GM12865 (cell line): ENCODE measurements around the gene TMEM132C.

Experiments
- DNase-seq: peaks from one replicate; pipeline ENCODE4 v3.0.0; 2010; ENCODE audit warnings: low read depth
- H3K4me3 ChIP-seq: 2 replicates; pipeline ENCODE4 v1.5.1; 2011; ENCODE audit warnings: mild to moderate bottlenecking, low read depth, low read length, control low read depth
- TF ChIP-seq, protein P1 (sequence below): IDR thresholded peaks from 2 replicates; pipeline ENCODE4 v1.5.1; 2011; ENCODE audit warnings: low read length, control low read depth, low read depth, inconsistent platforms; ENCODE audit not compliant: insufficient read depth; ENCODE audit errors: missing control alignments

TMEM132C gene

DNA sequence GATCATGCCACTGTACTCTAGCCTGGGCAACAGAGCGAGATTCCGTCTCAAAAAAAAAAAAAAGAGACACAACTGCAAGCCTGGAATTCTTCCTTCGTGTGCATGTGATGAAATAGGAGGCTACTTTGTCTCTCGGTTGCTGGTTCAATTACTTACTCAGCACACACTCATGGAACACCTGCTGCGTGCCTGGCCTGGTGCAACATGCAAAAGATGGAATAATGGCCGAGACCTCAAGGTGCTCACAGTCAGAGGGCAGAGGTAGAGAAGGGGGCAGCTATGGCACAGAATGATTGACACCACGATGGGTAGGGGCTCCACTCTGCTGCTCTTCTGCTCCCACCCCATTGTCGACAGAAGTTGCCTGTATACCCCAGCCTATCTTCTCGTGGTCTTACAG, 444.5 kb downstream of the TMEM132C start:
- no peak for DNase-seq
- no peak overlapping the region for H3K4me3 ChIP-seq
- TF ChIP-seq, protein P1, sequence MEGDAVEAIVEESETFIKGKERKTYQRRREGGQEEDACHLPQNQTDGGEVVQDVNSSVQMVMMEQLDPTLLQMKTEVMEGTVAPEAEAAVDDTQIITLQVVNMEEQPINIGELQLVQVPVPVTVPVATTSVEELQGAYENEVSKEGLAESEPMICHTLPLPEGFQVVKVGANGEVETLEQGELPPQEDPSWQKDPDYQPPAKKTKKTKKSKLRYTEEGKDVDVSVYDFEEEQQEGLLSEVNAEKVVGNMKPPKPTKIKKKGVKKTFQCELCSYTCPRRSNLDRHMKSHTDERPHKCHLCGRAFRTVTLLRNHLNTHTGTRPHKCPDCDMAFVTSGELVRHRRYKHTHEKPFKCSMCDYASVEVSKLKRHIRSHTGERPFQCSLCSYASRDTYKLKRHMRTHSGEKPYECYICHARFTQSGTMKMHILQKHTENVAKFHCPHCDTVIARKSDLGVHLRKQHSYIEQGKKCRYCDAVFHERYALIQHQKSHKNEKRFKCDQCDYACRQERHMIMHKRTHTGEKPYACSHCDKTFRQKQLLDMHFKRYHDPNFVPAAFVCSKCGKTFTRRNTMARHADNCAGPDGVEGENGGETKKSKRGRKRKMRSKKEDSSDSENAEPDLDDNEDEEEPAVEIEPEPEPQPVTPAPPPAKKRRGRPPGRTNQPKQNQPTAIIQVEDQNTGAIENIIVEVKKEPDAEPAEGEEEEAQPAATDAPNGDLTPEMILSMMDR = no peak

DNA sequence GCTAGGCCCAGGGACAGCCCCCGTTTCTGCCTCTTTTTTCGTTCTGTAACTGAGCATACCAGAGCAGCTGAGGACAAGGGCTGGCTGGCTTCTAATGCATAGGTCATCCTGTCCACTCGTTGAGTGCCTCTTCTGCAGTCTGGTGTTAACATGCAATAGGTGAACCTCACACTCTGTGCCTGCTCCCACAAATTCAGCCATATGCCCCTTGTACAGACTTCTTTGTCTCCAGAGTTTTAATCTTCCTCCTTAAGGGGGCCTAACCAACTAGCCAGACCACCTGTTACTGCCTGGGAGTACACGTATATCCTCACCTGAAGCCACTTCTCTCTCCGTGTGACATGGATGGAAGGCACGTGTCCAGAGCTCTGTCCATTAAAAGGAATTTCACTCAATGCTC, 445.7 kb downstream of the TMEM132C start:
- no peak for DNase-seq
- no peak overlapping the region for H3K4me3 ChIP-seq
- TF ChIP-seq, protein P1 = no peak

DNA sequence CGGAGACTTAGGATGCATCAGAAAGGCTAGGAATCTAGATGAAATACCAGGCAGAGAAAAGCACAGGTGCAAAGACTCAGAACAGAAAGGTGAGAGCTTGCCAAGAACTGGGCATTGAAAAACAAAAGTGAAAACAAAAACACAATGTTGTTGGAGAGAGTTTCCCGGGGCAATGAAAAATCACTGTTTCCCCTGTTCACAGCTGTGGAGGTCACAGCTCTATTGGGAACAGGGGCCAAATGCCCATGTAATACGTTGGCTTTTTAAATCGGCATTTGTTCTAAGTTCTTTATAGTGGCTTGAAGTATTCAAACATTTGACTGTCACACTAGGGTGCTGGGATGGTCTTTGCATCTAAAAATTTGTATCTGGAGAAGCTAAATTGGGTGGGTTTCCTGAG, 448.5 kb downstream of the TMEM132C start:
- no peak overlapping the region for H3K4me3 ChIP-seq
- TF ChIP-seq, protein P1 = no peak

DNA sequence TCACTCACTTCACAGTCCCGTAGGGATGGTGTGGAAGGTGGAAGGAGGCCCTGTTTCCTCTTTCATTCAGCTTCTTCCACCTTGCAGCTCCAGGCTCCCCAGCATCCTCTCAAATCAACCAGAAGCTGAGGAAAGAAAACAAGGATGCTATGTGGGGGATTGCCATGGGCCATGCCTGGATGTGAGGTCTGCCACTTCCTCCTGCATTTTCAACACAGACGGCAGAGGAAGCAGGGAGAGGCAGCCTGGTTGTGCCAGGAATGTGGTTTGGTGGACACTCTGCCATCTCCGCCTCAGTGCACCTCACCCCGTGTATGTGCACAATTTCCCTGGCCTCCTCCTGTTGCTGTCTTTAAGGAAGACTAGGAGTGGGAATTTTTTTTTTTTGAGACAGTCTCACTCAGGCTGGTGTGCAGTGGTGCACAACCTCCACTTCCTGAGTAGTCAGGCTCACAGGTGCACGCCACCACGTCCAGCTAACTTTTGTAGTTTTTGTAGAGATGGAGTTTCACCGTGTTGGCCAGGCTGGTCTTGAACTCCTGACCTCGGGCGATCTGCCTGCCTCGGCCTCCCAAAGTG, 457.6 kb downstream of the TMEM132C start:
- TF ChIP-seq, protein P1 = no peak
- H3K4me3 ChIP-seq = no peak overlapping the region
- peak; percentile 49 for DNase-seq

More for the DNA sequence above, 448.5 kb downstream of the TMEM132C start:
- peak; percentile 38 for DNase-seq

DNA sequence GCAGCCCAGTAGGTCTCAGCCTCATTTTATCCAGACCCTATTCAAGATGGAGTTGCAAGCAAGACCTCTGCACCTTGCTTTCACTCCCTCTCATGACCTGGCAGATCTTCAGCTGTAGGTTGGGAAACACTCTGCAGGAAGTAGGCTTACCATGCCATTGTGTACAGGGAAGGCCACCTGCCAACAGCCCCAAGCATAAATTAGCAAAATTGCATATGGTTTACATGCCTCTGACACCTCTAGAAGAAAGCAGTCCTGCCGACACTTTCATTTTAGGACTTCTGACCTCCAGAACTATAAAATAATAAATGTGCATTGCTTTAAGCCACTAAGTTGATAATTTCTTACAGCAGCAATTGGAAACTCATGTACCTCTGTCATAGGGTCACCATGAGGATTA, 459.9 kb downstream of the TMEM132C start:
- no peak overlapping the region for H3K4me3 ChIP-seq
- TF ChIP-seq, protein P1 = no peak
- DNase-seq = no peak

DNA sequence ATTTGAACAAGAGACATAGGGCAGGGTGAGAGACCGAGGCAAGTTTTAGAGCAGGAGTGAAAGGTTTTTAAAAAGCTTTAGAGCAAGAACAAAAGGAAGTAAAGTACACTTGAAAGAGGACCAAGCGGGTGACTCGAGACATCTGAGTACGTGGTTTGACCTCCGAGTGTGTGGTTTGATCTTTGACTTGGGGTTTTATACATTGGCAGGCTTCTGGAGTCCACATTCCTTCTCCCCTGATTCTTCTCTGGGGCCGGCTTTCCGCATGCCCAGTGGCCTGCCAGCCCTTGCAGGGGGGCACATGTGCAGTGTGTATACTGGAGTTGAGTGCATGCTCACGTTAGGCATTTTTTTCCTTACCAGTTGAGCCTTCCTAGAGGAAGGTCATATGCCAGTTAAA, 460.5 kb downstream of the TMEM132C start:
- DNase-seq = no peak
- H3K4me3 ChIP-seq = no peak overlapping the region
- TF ChIP-seq, protein P1 = no peak

DNA sequence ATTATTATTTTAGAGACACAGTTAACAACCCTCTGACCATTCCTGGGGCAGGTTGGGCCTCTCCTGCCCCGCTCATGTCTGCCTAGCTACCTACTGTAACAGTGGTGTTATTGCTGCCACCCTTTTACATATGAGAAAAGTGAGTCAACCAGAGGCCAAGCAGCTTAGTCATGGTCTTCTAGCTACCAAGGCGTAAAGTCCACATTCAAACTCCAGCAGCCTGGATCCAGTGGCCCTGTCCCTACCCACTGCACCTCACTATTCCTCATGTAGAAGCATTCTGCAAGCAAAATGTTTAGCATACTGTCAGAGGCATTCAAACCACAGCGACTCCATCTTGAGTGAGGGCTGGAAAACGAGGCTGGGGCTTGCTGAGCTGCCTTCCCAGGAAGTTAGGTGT, 461.0 kb downstream of the TMEM132C start:
- H3K4me3 ChIP-seq = no peak overlapping the region
- DNase-seq = no peak
- TF ChIP-seq, protein P1 = no peak
